ENCODE results near the gene WDR86.

The WDR86 gene

DNA sequence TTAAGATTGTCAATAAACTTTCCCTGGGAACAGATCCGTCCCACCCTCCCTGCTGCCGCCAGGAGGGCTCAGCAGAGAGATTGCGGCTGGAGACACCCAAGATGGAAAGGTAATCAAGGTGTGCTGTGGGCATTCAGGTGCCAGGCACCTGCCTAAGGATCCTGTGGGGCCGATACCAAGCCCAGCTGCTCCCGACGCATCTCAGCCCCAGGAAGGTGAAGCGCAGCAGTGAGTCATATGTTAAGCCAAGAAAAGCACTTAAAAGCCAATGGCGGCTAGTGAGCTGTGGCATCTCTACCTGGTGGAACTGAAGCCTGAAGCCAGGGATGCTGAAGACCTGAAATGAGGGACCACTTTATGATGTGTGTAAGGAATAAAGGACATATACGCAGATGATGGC lies 6.1 kb downstream of the WDR86 start:
- no peaks in the 10 kb centered on the region for H3K9me3 ChIP-seq (ENCODE audit: control insufficient read depth, insufficient read depth, low read depth, low read length)
- peaks cover 13% of the 10 kb centered on the region for H3K4me1 ChIP-seq (ENCODE audit: control insufficient read depth, insufficient read depth, low read length)
- no peak overlapping the region for H3K27ac ChIP-seq (ENCODE audit: low read depth, low read length)
- H3K27me3 ChIP-seq (ENCODE audit: control insufficient read depth, insufficient read depth, low read length) = peaks cover 4% of the 10 kb centered on the region; the same call in 1 of the 2 replicates
- no peak overlapping the region for H3K4me3 ChIP-seq (ENCODE audit: low read depth, low read length)
- H3K9ac ChIP-seq (ENCODE audit: low read length) = no peak overlapping the region
- peaks cover 6% of the 10 kb centered on the region; the same call in 1 of the 2 replicates for H3K36me3 ChIP-seq (ENCODE audit: control insufficient read depth, insufficient read depth, low read length)

GRCh38 chr7:151402029-151402835 lies 7.6 kb downstream of the WDR86 start:
- Histone ChIP-seq H3K27me3 (ENCODE audit: control insufficient read depth, insufficient read depth, low read length) (no peaks in the 10 kb centered on the region), H3K4me1 (ENCODE audit: control insufficient read depth, insufficient read depth, low read length) (peaks cover 9% of the 10 kb centered on the region; the same call in 1 of the 2 replicates), H3K9me3 (ENCODE audit: control insufficient read depth, insufficient read depth, low read depth, low read length) (no peaks in the 10 kb centered on the region), H3K36me3 (ENCODE audit: control insufficient read depth, insufficient read depth, low read length) (peaks cover 15% of the 10 kb centered on the region), H3K27ac (ENCODE audit: low read depth, low read length) (no peak overlapping the region), H3K9ac (ENCODE audit: low read length) (no peak overlapping the region), H3K4me3 (ENCODE audit: low read depth, low read length) (no peak overlapping the region)

DNA sequence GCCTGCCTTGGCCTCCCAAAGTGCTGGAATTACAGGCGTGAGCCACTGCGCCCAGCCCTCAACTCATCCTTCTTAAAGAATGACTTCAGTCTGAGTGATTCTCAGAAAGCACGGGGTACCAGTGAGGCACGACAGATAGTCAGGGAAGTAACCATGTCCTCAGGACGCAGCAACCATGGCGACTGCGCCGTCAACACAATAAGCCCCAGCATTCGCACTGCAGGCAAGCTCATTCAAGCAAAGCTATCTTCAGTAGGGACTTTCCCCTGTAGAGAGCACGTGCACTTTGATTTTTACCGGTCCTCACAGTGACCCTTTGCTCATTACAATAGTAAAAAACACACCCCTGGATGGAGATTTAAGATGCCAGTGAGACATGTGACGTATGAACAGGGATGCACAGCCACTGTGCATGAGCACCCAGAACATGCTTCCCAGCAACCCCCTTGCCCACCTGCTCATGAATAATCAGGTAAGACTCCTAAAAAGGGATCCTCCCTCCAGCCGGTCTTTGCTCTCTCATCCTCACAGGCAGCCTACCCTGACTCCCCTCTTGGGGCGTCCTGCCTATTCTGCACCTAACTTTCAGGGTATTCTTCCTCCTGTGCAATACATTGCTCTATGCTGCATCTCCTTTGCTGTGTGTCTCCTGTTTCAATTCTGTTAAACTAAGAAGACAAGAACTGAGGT lies 9.1 kb downstream of the WDR86 start:
- Histone ChIP-seq H3K9me3 (ENCODE audit: control insufficient read depth, insufficient read depth, low read depth, low read length) (no peaks in the 10 kb centered on the region), H3K36me3 (ENCODE audit: control insufficient read depth, insufficient read depth, low read length) (peaks cover 9% of the 10 kb centered on the region), H3K27ac (ENCODE audit: low read depth, low read length) (no peak overlapping the region), H3K4me3 (ENCODE audit: low read depth, low read length) (no peak overlapping the region), H3K4me1 (ENCODE audit: control insufficient read depth, insufficient read depth, low read length) (peaks cover 12% of the 10 kb centered on the region; the same call in 1 of the 2 replicates), H3K9ac (ENCODE audit: low read length) (no peak overlapping the region), H3K27me3 (ENCODE audit: control insufficient read depth, insufficient read depth, low read length) (no peaks in the 10 kb centered on the region)

- Histone ChIP-seq H3K36me3 (ENCODE audit: control insufficient read depth, insufficient read depth, low read length) (peaks cover 9% of the 10 kb centered on the region), H3K9ac (ENCODE audit: low read length) (no peak overlapping the region), H3K27ac (ENCODE audit: low read depth, low read length) (no peak overlapping the region), H3K27me3 (ENCODE audit: control insufficient read depth, insufficient read depth, low read length) (no peaks in the 10 kb centered on the region), H3K4me1 (ENCODE audit: control insufficient read depth, insufficient read depth, low read length) (peaks cover 15% of the 10 kb centered on the region), H3K9me3 (ENCODE audit: control insufficient read depth, insufficient read depth, low read depth, low read length) (no peaks in the 10 kb centered on the region), H3K4me3 (ENCODE audit: low read depth, low read length) (no peak overlapping the region)
These were observed 9.9 kb downstream of the WDR86 start for GRCh38 chr7:151399906-151400305.

DNA sequence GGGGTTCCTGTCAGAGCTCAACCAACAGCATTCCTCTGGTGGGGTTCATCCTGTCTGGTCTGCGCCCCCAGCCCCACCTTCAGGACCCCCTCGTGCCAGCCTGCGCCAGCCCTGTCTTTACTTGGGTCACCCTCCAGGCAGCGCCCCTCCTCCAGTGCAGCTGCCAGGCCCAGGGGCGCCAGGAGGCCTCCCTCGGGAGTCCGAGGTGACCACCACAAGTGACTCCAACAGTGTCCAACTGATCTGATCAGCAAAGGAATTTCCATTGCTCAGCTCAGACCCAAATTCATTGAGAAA lies 10.6 kb downstream of the WDR86 start:
- Histone ChIP-seq H3K9me3 (ENCODE audit: control insufficient read depth, insufficient read depth, low read depth, low read length) (no peaks in the 10 kb centered on the region), H3K4me3 (ENCODE audit: low read depth, low read length) (no peak overlapping the region), H3K27me3 (ENCODE audit: control insufficient read depth, insufficient read depth, low read length) (no peaks in the 10 kb centered on the region), H3K36me3 (ENCODE audit: control insufficient read depth, insufficient read depth, low read length) (peaks cover 9% of the 10 kb centered on the region), H3K27ac (ENCODE audit: low read depth, low read length) (no peak overlapping the region), H3K9ac (ENCODE audit: low read length) (no peak overlapping the region), H3K4me1 (ENCODE audit: control insufficient read depth, insufficient read depth, low read length) (peaks cover 18% of the 10 kb centered on the region)

DNA sequence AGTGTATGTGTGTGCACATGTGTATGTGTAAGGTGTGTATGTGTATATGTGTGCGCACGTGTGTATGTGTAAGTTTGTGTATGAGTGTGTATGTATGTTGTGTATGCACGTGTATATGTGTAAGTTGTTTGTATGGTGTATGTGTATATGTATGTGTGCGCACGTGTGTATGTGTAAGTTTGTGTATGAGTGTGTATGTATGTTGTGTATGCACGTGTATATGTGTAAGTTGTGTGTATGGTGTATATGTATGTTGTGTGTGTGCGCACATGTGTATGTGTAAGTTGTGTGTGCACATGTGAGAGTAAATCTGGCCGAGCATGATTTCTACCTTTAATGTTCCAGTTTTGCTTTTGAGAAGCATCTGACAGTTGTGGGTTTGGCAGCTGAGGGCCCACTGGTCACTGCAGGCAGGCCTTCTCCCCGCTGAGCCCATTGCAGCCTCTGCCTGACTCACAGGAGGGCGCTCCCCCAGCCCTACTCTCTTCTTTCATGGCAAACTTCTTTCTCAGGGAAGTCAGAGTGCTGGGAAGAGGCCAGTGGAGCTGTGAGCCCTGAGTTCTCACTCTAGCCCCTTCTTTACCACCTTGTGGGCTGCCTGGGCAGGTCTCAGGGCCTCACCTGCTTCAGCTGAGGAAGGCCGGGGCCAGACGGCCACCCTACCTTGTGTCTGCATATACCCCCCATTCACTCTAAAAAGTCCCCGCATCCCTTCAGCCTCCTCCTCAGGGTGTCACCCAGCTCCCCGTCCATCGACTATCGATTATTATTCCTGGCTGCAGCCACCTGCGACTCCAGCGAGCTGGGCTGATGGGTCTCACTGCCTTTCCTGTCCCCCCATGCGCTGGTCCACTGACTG lies 11.2 kb downstream of the WDR86 start:
- H3K4me1 ChIP-seq (ENCODE audit: control insufficient read depth, insufficient read depth, low read length) = peaks cover 18% of the 10 kb centered on the region
- H3K27me3 ChIP-seq (ENCODE audit: control insufficient read depth, insufficient read depth, low read length) = no peaks in the 10 kb centered on the region
- H3K4me3 ChIP-seq (ENCODE audit: low read depth, low read length) = no peak overlapping the region
- peaks cover 9% of the 10 kb centered on the region for H3K36me3 ChIP-seq (ENCODE audit: control insufficient read depth, insufficient read depth, low read length)
- H3K9ac ChIP-seq (ENCODE audit: low read length) = no peak overlapping the region
- no peak overlapping the region for H3K27ac ChIP-seq (ENCODE audit: low read depth, low read length)
- H3K9me3 ChIP-seq (ENCODE audit: control insufficient read depth, insufficient read depth, low read depth, low read length) = no peaks in the 10 kb centered on the region

GRCh38 chr7:151397026-151397425 lies 12.8 kb downstream of the WDR86 start:
- H3K27me3 ChIP-seq (ENCODE audit: control insufficient read depth, insufficient read depth, low read length) = no peaks in the 10 kb centered on the region

GRCh38 chr7:151396328-151396970 lies 13.4 kb downstream of the WDR86 start:
- H3K27ac ChIP-seq (ENCODE audit: low read depth, low read length) = no peak overlapping the region
- no peak overlapping the region for H3K9ac ChIP-seq (ENCODE audit: low read length)
- H3K4me3 ChIP-seq (ENCODE audit: low read depth, low read length) = no peak overlapping the region
- no peaks in the 10 kb centered on the region for H3K27me3 ChIP-seq (ENCODE audit: control insufficient read depth, insufficient read depth, low read length)
- peaks cover 9% of the 10 kb centered on the region for H3K36me3 ChIP-seq (ENCODE audit: control insufficient read depth, insufficient read depth, low read length)
- H3K9me3 ChIP-seq (ENCODE audit: control insufficient read depth, insufficient read depth, low read depth, low read length) = no peaks in the 10 kb centered on the region
- H3K4me1 ChIP-seq (ENCODE audit: control insufficient read depth, insufficient read depth, low read length) = peaks cover 18% of the 10 kb centered on the region

More at GRCh38 chr7:151397026-151397425, 12.8 kb downstream of the WDR86 start:
- Histone ChIP-seq H3K4me3 (ENCODE audit: low read depth, low read length) (no peak overlapping the region), H3K4me1 (ENCODE audit: control insufficient read depth, insufficient read depth, low read length) (peaks cover 18% of the 10 kb centered on the region), H3K9me3 (ENCODE audit: control insufficient read depth, insufficient read depth, low read depth, low read length) (no peaks in the 10 kb centered on the region), H3K9ac (ENCODE audit: low read length) (no peak overlapping the region), H3K36me3 (ENCODE audit: control insufficient read depth, insufficient read depth, low read length) (peaks cover 9% of the 10 kb centered on the region), H3K27ac (ENCODE audit: low read depth, low read length) (no peak overlapping the region)

GRCh38 chr7:151395036-151395367 lies 14.8 kb downstream of the WDR86 start:
- Histone ChIP-seq H3K9me3 (ENCODE audit: control insufficient read depth, insufficient read depth, low read depth, low read length) (no peaks in the 10 kb centered on the region), H3K27ac (ENCODE audit: low read depth, low read length) (no peak overlapping the region), H3K27me3 (ENCODE audit: control insufficient read depth, insufficient read depth, low read length) (no peaks in the 10 kb centered on the region), H3K4me3 (ENCODE audit: low read depth, low read length) (no peak overlapping the region), H3K4me1 (ENCODE audit: control insufficient read depth, insufficient read depth, low read length) (peaks cover 18% of the 10 kb centered on the region), H3K9ac (ENCODE audit: low read length) (no peak overlapping the region), H3K36me3 (ENCODE audit: control insufficient read depth, insufficient read depth, low read length) (peaks cover 9% of the 10 kb centered on the region)

DNA sequence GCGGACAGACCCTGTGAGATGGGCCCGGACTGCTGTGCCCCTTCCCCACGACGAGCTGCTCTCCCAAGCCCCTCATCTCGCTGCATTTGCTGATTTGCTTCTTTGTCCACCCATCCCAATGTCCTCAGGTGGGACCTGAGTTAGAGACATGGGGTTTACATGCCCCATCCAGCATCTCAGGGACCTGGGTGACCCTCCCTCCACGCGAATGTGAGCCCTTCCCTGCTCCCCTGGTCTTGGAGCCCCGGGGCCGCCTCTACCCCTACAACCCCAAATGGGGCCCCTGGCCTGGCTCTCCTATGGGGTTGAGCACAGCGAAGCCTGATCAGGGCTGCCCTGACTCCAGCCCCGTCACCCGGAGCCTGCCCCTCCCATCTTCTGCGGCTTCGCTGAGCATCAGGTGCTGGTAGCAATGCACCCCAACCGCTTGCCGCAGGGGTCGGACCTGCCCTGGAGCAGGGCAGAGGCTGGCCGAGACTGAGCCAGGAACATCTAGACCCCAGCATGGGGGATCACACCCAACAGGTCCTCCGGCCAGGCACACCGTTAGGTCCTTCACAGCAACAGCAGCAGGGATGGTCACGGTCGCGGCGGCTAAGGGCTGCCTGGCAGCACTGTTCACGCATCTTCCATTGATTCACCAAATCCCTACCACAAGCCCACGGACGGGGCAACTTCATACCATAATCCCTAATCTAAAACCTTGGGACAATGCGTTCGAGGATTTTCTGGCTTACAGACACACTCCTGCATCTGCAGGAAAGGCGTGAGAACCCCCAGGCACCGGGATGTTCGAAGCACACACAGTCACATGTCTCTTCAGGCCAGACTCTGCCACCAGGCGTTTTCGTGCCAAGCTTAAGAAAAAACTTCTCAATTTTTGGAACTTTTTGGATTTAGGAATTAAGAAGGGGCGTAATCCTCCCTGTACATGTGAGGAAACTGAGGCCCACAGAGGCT lies 15.5 kb downstream of the WDR86 start:
- H3K4me1 ChIP-seq (ENCODE audit: control insufficient read depth, insufficient read depth, low read length) = peaks cover 18% of the 10 kb centered on the region
- H3K36me3 ChIP-seq (ENCODE audit: control insufficient read depth, insufficient read depth, low read length) = peaks cover 9% of the 10 kb centered on the region
- H3K9ac ChIP-seq (ENCODE audit: low read length) = no peak overlapping the region
- H3K27me3 ChIP-seq (ENCODE audit: control insufficient read depth, insufficient read depth, low read length) = no peaks in the 10 kb centered on the region
- no peaks in the 10 kb centered on the region for H3K9me3 ChIP-seq (ENCODE audit: control insufficient read depth, insufficient read depth, low read depth, low read length)
- no peak overlapping the region for H3K27ac ChIP-seq (ENCODE audit: low read depth, low read length)
- H3K4me3 ChIP-seq (ENCODE audit: low read depth, low read length) = no peak overlapping the region
